ENCODE data around the gene DSC3. TPM values are rescaled to one million over a fixed set of nuclear protein-coding genes. Genes with fewer than 3 reads are reported as not detected.
"Not testable (repeated sequence)": the region's sequence is repeated elsewhere in the genome, so short reads cannot be mapped to it uniquely, and the experiment has no call there.

DSC3 gene
- total RNA-seq, 1 donor from 2014 or later = 1.2 TPM

DNA sequence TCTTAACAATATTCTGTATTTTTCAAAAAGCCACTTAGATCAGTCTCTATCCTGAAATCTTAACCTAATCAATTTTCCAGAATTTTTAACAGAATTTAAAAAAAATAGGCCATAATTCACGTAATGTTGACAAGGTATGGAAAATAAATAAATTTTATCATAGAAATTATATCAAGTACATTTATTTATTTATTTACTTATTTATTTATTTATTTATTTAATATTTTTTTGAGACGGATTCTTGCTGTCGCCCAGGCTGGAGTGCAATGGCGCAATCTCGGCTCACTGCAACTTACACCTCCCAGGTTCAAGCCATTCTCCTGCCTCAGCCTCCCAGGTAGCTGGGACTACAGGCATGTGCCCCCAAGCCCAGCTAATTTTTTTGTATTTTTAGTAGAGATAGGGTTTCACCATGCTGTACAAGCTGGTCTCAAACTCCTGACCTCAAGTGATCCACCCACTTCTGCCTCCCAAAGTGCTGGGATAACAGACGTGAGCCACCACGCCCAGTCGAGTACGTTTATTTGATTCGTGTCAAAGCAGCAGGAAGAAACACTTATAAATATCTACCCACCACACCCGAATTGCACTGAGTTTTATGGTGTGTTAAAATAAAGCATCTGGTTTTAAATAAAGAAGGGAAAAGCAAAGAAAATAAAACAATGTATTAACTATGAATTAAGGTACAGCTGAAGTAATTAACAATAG, 60.1 kb downstream of the DSC3 start:
- Mint-ChIP-seq H3K4me3 (ENCODE audit: low read depth) (no peak overlapping the region), H3K9me3 (ENCODE audit: low read depth) (no peaks in the 10 kb centered on the region), H3K36me3 (ENCODE audit: insufficient read depth) (no peaks in the 10 kb centered on the region), H3K27ac (no peak overlapping the region), H3K4me1 (ENCODE audit: low read depth) (no peaks in the 10 kb centered on the region), H3K27me3 (no peaks in the 10 kb centered on the region)
- TF ChIP-seq, protein P1, sequence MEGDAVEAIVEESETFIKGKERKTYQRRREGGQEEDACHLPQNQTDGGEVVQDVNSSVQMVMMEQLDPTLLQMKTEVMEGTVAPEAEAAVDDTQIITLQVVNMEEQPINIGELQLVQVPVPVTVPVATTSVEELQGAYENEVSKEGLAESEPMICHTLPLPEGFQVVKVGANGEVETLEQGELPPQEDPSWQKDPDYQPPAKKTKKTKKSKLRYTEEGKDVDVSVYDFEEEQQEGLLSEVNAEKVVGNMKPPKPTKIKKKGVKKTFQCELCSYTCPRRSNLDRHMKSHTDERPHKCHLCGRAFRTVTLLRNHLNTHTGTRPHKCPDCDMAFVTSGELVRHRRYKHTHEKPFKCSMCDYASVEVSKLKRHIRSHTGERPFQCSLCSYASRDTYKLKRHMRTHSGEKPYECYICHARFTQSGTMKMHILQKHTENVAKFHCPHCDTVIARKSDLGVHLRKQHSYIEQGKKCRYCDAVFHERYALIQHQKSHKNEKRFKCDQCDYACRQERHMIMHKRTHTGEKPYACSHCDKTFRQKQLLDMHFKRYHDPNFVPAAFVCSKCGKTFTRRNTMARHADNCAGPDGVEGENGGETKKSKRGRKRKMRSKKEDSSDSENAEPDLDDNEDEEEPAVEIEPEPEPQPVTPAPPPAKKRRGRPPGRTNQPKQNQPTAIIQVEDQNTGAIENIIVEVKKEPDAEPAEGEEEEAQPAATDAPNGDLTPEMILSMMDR (IDR thresholded peaks at IDR 0.05; ENCODE audit: unreplicated experiment) = no peak
- no peak for DNase-seq (ENCODE audit: low spot score, unreplicated experiment)

DNA sequence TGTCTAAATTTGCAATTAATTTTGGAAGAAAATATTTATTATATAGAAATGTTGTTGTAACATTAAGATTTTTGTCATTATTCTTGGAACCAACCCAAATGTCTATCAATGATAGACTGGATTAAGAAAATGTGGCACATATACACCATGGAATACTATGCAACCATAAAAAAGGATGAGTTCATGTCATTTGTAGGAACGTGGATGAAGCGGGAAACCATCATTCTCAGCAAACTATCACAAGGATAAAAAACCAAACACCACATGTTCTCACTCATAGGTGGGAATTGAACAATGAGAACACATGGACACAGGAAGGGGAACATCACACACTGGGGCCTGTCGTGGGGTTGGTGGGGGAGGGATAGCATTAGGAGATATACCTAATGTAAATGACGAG, 64.5 kb downstream of the DSC3 start:
- H3K4me3 Mint-ChIP-seq (ENCODE audit: low read depth); H3K27ac Mint-ChIP-seq; H3K27me3 Mint-ChIP-seq; DNase-seq (ENCODE audit: low spot score, unreplicated experiment); H3K36me3 Mint-ChIP-seq (ENCODE audit: insufficient read depth); H3K9me3 Mint-ChIP-seq (ENCODE audit: low read depth); H3K4me1 Mint-ChIP-seq (ENCODE audit: low read depth): not testable (repeated sequence)

DNA sequence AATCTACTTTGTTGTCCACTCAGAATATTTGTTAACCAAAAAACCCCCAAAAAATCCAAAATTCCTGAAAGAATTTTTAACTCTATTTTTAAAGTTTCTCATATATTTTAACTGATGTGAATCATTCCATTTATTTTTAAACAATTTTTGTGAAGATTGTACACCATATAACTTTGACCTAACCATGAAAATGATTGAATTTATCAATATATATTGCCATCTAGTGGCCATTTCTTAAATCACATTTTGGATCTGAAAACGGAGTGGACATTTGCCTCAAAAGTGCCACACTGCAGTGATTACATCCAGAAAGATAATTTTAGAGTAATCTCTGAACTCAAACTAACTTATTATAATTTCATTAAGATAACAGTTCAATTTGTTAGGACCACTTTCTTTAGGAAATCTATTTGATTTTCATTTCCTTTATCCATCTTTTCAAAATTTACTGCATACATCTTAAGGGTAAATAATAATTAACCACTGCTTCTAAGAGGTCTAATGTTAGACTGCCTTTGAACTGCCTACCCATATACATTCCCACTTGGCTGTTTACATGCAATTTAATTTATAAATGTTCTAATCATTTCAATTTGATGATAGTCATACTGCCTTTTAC, 71.1 kb downstream of the DSC3 start:
- no peak overlapping the region for H3K27ac Mint-ChIP-seq
- peaks cover 2% of the 10 kb centered on the region for H3K4me1 Mint-ChIP-seq (ENCODE audit: low read depth)
- TF ChIP-seq, protein P1 (IDR thresholded peaks at IDR 0.05; ENCODE audit: unreplicated experiment) = peak; percentile 82
- H3K4me3 Mint-ChIP-seq (ENCODE audit: low read depth) = no peak overlapping the region
- H3K36me3 Mint-ChIP-seq (ENCODE audit: insufficient read depth) = no peaks in the 10 kb centered on the region
- H3K27me3 Mint-ChIP-seq = no peaks in the 10 kb centered on the region
- no peaks in the 10 kb centered on the region for H3K9me3 Mint-ChIP-seq (ENCODE audit: low read depth)
- DNase-seq (ENCODE audit: low spot score, unreplicated experiment) = no peak

DNA sequence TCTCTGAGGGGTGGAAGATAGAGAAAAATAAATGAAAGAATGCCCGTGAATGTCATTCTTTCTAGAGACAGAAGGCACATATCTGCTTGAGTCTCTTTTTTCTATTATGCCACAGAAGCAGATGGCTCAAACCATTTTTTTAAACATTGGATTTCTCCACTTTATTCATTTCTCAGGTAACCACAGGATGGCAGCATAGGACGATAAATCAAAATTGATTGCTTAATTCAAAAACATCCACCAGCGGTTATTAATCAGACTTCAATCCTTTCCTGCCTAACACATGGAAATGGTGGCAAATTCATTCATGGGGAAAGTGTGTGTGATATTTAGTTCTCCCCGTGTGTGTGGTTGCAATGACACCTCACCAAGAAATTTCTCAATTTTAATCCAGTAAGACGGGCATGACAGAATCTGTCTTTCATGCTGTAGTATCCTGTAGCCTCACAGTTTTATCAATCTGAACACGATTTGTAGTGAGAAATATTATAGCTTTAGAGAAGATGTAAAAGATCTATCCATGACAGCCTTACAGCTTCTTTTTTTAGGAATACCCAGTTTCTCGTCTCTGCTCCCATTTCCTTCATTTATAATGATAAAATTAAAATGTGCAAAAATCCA, 72.2 kb downstream of the DSC3 start:
- Mint-ChIP-seq H3K4me3 (ENCODE audit: low read depth) (no peak overlapping the region), H3K27me3 (no peaks in the 10 kb centered on the region), H3K9me3 (ENCODE audit: low read depth) (no peaks in the 10 kb centered on the region), H3K36me3 (ENCODE audit: insufficient read depth) (no peaks in the 10 kb centered on the region), H3K27ac (no peak overlapping the region), H3K4me1 (ENCODE audit: low read depth) (peaks cover 2% of the 10 kb centered on the region)
- no peak for DNase-seq (ENCODE audit: low spot score, unreplicated experiment)
- TF ChIP-seq, protein P1 (IDR thresholded peaks at IDR 0.05; ENCODE audit: unreplicated experiment) = peak; percentile 55

DNA sequence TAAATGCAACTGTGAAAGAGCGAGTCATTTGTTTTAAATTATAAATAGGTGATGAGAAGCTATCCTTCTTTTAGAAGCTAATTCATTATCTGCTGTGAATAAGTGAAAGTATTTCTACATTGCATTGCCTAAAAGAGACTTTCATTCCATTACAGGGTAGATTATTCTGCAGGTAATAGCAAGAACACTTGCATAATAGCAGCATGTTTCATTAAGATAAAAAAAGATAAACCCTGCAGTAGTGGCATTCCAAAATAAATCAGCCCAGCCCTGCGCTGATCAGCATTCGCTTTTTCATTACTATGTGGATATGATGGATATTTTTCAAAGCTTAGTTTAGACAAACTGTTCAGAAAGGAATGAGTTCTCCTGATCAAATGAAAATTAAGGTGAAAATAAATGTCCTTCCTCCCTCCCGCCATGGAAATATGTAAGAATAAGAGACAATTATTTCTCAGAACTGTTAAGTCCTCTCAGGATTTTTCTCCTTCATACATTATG, 72.8 kb downstream of the DSC3 start:
- H3K27me3 Mint-ChIP-seq = no peaks in the 10 kb centered on the region
- peaks cover 2% of the 10 kb centered on the region for H3K4me1 Mint-ChIP-seq (ENCODE audit: low read depth)
- no peak overlapping the region for H3K27ac Mint-ChIP-seq
- H3K36me3 Mint-ChIP-seq (ENCODE audit: insufficient read depth) = no peaks in the 10 kb centered on the region
- TF ChIP-seq, protein P1 (IDR thresholded peaks at IDR 0.05; ENCODE audit: unreplicated experiment) = no peak
- H3K9me3 Mint-ChIP-seq (ENCODE audit: low read depth) = no peaks in the 10 kb centered on the region
- no peak overlapping the region for H3K4me3 Mint-ChIP-seq (ENCODE audit: low read depth)
- no peak for DNase-seq (ENCODE audit: low spot score, unreplicated experiment)
